ENCODE measurements around the gene MEX3D.

DNA sequence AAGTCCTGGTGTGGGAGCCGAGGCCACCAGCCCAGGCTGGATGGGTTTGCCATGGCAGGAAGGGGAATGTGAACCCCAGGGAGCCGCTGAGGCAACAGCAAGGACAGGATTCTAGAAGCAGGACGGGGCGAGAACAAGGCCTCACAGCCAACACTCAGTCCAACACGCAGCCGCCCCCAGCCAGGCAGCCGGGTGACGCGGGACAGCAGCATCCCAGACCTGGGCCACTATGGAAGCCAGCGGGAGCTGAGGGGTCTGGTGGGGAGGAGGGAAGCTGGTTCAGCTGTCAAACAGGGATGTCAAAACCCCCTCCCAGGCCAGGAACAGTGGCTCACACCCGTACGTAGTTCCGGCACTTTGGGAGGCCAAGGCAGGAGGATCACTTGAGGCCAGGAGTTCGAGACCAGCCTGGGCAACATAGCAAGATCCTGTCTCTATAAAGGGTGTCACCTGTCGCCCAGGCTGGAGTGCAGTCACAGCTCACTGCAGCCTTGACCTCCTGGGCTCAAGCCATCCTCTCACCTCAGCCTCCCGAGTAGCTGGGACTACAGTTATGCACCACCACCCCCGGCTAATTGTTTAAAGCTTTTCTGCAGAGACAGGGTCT, 6.8 kb downstream of the MEX3D start:
- TF ChIP-seq ZNF274 (IDR thresholded peaks at IDR 0.05; ENCODE audit: low read depth, low read length) (no peak), YY1 (IDR thresholded peaks at IDR 0.05; ENCODE audit: insufficient read depth, insufficient read length) (no peak)
